PFSK-1 (cell line): ENCODE data around the gene ACOX3.

Experiments used
- FOXP2 ChIP-seq: optimal IDR thresholded peaks from 2 replicates; pipeline ENCODE3; 2011; ENCODE audit warnings: borderline replicate concordance, control low read depth, inconsistent platforms; ENCODE audit not compliant: insufficient read depth; ENCODE audit errors: extremely low read length, extremely low read depth
- POLR2AphosphoS5 ChIP-seq: IDR thresholded peaks from 2 replicates; pipeline ENCODE4 v1.6.1; 2012; ENCODE audit warnings: low read depth, mild to moderate bottlenecking, control low read depth, low read length, moderate library complexity
- REST ChIP-seq, 2 experiments: IDR thresholded peaks; 2 replicates each; pipeline versions ENCODE4 v1.6.1 to v1.8.0; 2011 to 2012; ENCODE audit warnings: low read depth in 2 of 2, low read length in 2 of 2, control low read depth in 1 of 2, inconsistent platforms in 1 of 2, mild to moderate bottlenecking in 1 of 2, moderate library complexity in 1 of 2; ENCODE audit not compliant: insufficient read depth in 1 of 2
- SIN3A ChIP-seq: IDR thresholded peaks from 2 replicates; pipeline ENCODE4 v1.6.1; 2012; ENCODE audit warnings: mild to moderate bottlenecking, low read length, moderate library complexity, borderline replicate concordance; ENCODE audit not compliant: insufficient read depth
- TAF1 ChIP-seq: IDR thresholded peaks from 2 replicates; pipeline ENCODE4 v1.6.1; 2012; ENCODE audit warnings: low read length, control low read depth, borderline replicate concordance; ENCODE audit not compliant: insufficient read depth

The ACOX3 gene

GRCh38 chr4:8404791-8405515 is 35.6 kb downstream of the ACOX3 start:
- TF ChIP-seq SIN3A (no peak), REST (IDR thresholded peaks at IDR 0.05; ENCODE audit: insufficient read depth in 1 of 2, low read depth in 2 of 2, low read length in 2 of 2) (no peak), FOXP2 (no peak), POLR2AphosphoS5 (no peak), TAF1 (no peak)

DNA sequence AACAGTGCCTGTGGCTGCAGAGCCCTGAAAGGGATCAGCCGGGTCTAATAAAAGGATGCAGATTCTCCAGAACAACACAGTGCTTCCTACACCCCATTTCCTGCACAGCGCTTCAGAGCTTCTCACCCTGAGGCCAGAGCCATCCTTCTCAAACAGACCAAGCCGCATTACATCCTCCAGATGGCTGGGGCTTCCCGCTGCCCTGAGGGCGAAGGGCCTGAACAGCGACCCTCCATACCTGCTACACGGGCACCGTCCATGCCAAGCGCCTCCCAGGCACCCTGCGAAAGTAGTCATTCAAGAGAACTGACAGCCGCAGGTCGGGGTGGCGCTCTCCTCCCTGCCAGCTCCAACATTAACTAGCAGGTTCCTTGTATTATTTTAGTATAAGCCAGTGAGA is 36.5 kb downstream of the ACOX3 start:
- TF ChIP-seq REST (IDR thresholded peaks at IDR 0.05; ENCODE audit: insufficient read depth in 1 of 2, low read depth in 2 of 2, low read length in 2 of 2) = no peak
- TF ChIP-seq POLR2AphosphoS5 = no peak
- TF ChIP-seq TAF1 = no peak
- no peak for TF ChIP-seq FOXP2
- no peak for TF ChIP-seq SIN3A

GRCh38 chr4:8403173-8403753 is 37.3 kb downstream of the ACOX3 start:
- TF ChIP-seq TAF1 = no peak
- TF ChIP-seq SIN3A = no peak
- TF ChIP-seq REST (IDR thresholded peaks at IDR 0.05; ENCODE audit: insufficient read depth in 1 of 2, low read depth in 2 of 2, low read length in 2 of 2) = no peak
- no peak for TF ChIP-seq FOXP2

DNA sequence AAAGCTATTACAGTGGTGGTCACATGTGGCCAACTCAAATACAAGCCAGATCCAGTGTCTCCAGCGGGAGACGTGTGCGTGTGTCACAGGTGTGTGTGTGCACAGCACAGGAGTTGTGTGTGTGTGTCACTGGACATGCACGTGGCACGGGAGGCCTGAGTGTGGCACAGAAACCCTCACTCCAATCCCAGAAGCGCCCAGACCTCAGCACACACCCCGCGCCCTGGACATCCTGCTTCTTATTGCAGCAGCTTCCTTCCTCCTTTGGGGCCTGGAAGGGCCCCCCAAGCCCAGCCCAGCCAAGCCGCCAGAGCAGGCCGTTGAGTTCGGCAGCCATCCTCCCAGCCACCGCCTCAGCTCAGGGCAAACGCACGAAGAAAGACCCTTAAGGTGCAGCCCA is 37.9 kb downstream of the ACOX3 start:
- TF ChIP-seq FOXP2 (no peak), POLR2AphosphoS5 (no peak), REST (IDR thresholded peaks at IDR 0.05; ENCODE audit: insufficient read depth in 1 of 2, low read depth in 2 of 2, low read length in 2 of 2) (no peak), TAF1 (no peak), SIN3A (no peak)
